Keratinocyte (primary cell): Measurements from ENCODE around the gene TRIM29.

ENCODE experiments used
- CTCF ChIP-seq, 3 experiments: IDR thresholded peaks in 1 of 3; conservative IDR thresholded peaks in 1 of 3; optimal IDR thresholded peaks in 1 of 3; 2 replicates in 2 of 3; 3 replicates in 1 of 3; pipeline versions ENCODE3 to v1.5.1; 2011; ENCODE audit warnings: low read length in 3 of 3, mild to moderate bottlenecking in 3 of 3, moderate library complexity in 2 of 3, control low read depth in 1 of 3, inconsistent platforms in 1 of 3; ENCODE audit not compliant: insufficient read depth in 2 of 3; ENCODE audit errors: extremely low read depth in 1 of 3
- EZH2 ChIP-seq: IDR thresholded peaks from one replicate; pipeline ENCODE4 v1.6.1; 2012; ENCODE audit warnings: inconsistent platforms, mild to moderate bottlenecking, low read length, moderate library complexity

DNA sequence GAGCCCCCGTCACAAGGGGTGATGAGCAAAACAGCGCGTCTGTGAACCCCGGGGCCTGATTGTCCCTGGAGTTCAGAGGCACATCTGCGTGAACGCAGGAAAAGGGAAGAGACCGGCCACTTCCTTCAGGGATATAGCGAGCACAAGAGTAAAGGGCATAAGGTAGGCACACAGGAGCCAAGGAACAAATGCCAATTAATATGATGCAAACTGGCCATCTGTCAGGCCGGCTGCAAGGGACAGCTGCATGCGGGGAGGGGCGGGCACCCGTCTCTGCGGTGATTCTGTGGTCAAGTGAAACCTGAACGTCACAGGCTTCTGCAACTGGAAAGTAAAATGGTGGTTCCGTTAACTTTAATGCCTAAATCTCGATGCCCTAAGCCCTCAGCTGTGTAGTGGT lies 64.7 kb downstream of the TRIM29 start:
- no peak for TF ChIP-seq CTCF (optimal IDR thresholded peaks at IDR 0.05 in 1 of 3, IDR thresholded peaks at IDR 0.05 in 1 of 3, conservative IDR thresholded peaks at IDR 0.05 in 1 of 3; ENCODE audit: extremely low read depth in 1 of 3, insufficient read depth in 2 of 3, low read length in 3 of 3)
- TF ChIP-seq EZH2, result no peak
